Measurements from ENCODE around the gene ZNRF3.

GRCh38 chr22:28883657-28883916, 215 bp downstream of the ZNRF3 start:
- no peak for TF ChIP-seq CTCF (IDR thresholded peaks at IDR 0.05)
- TF ChIP-seq POLR2A (IDR thresholded peaks at IDR 0.05) = no peak

All from uterus (tissue), 2 donors.